Measurements from ENCODE around the gene SYNE4.
"Not testable (repeated sequence)": the region's sequence is repeated elsewhere in the genome, so short reads cannot be mapped to it uniquely, and the experiment has no call there.

Gene SYNE4

DNA sequence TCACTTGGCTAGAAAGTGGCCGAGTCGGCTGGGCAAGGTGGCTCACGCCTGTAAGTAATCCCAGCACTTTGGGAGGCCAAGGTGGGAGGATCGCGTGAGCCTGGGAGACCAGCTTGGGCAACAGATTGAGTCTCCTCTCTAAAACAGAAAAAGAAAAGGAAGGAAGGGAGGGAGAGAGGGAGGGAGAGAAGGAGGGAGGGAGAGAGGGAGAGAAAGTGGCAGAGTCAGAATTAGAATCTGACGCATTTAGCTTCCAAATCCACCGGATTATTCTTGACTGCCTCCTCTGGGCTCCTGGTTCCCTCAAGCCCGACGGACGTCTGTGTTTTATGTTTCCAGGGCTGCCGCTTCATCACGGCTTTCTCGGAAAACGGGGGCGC lies 50.0 kb downstream of the SYNE4 start:
- no peak overlapping the region for H3K27ac ChIP-seq
- TF ChIP-seq, protein P1, sequence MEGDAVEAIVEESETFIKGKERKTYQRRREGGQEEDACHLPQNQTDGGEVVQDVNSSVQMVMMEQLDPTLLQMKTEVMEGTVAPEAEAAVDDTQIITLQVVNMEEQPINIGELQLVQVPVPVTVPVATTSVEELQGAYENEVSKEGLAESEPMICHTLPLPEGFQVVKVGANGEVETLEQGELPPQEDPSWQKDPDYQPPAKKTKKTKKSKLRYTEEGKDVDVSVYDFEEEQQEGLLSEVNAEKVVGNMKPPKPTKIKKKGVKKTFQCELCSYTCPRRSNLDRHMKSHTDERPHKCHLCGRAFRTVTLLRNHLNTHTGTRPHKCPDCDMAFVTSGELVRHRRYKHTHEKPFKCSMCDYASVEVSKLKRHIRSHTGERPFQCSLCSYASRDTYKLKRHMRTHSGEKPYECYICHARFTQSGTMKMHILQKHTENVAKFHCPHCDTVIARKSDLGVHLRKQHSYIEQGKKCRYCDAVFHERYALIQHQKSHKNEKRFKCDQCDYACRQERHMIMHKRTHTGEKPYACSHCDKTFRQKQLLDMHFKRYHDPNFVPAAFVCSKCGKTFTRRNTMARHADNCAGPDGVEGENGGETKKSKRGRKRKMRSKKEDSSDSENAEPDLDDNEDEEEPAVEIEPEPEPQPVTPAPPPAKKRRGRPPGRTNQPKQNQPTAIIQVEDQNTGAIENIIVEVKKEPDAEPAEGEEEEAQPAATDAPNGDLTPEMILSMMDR (conservative IDR thresholded peaks at IDR 0.05) = no peak

DNA sequence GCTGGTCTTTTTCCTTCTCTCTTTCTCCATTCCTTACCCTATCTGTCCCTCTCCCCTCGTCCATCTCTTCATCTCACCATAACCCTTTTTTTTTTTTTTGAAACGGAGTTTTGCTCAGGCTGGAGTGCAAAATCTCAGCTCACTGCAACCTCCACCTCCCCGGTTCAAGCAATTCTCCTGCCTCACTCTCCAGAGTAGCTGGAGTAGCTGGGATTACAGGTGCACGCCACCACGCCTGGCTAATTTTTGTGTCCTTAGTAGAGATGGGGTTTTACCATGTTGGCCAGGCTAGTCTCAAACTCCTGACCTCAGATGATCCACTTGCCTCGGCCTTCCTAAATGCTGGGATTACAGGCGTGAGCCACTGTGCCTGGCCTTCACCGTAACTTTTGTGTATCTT lies 51.2 kb downstream of the SYNE4 start:
- H3K27ac ChIP-seq = not testable (repeated sequence)

DNA sequence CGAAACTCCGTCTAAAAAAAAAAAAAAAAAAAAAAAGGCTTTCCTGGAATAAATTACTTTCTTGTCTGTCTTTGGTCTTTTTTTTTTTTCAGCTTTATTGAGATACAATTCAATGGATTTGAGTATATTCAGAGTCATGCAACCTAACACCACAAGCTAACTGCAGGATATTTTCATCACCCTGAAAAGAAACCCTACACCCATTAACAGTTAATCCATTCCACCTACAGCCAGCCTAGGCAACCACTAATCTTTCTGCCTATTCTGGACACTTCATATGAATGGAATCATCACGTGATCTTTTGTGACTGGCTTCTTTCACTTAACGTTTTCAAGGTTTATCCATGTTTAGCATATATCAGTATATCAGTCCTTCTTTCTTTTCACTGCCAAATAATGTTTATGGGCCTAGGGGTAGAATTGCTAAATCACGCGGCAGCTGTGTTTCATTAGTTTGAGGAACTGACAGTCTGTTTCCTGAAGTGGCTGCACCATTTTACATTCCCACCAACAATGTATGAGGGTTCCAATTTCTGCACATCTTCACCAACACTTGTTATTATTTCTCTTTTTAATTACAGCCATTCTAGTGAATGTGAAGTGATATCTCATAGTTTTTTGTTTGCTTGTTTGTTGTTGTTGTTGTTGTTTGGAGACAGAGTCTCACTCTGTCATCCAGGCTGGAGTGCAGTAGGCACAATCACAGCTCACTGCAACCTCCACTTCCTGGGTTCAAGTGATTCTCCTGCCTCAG lies 52.6 kb downstream of the SYNE4 start:
- TF ChIP-seq, protein P1 (conservative IDR thresholded peaks at IDR 0.05) = no peak
- no peak overlapping the region for H3K27ac ChIP-seq
